ENCODE measurements around the gene CSRP1. TPM values are rescaled to one million over a fixed set of nuclear protein-coding genes. Genes with fewer than 3 reads are reported as not detected.

Gene CSRP1
- total RNA-seq, 6 experiments from 2014 or later, result 54.9 to 158 (median 87.0) TPM

DNA sequence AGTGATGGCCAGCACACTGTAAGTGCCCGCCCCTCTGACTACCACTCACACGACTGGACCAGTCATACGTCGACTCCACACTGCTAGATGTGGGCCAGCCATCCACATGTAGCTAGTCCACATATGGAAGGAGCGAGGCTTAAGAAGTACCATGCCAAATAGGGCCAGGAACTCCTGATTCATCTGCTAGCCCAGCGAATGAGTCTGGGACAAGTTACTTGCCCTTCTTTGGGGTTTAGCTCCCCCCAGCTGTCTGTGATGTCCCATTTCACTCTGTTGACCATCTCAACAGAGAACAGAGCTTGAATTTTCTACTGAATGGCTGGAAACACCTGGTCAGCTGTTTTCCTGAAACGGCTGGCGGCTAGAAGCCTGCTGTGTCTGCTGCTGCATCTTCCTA is 5.8 kb downstream of the CSRP1 start:
- ATAC-seq (peak; percentile 1 to 4 (median 2)), DNase-seq (no peak)

DNA sequence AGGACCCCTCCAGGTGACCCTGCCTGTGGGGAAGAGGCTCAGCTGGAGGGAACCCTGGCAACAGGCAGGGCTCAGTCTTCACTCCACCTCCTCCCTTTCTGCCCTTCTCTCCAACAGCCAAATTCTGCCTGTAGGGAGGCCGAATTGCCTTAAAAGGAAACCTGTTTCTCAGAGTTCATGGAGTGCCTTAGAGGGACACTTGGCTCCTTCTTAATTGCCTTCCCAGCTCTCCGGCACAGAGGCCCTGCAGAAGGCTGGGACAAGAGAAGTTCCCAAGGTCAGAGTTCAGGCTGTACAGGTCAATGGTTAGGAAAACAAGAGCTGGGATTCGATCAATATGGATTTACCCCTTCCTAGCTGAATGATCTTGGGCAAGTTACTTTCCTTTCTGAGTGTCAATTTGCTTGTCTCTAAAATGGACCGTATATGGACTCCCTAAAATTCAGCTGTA is 6.2 kb downstream of the CSRP1 start:
- DNase-seq (peak in 1 of 3 donors; percentile 71), ATAC-seq (peak; percentile 39 to 69 (median 48))
- Histone ChIP-seq H3K4me3 (peak overlapping the region; percentile 4 to 49 (median 38)), H3K36me3 (no peaks in the 10 kb centered on the region), H3K27me3 (no peaks in the 10 kb centered on the region), H3K27ac (peak overlapping the region; percentile 14 to 94 (median 94)), H3K9me3 (no peaks in the 10 kb centered on the region), H3K4me1 (peaks cover 0 to 99% (median 42%) of the 10 kb centered on the region in 4 donors)
- TF ChIP-seq, protein P1, sequence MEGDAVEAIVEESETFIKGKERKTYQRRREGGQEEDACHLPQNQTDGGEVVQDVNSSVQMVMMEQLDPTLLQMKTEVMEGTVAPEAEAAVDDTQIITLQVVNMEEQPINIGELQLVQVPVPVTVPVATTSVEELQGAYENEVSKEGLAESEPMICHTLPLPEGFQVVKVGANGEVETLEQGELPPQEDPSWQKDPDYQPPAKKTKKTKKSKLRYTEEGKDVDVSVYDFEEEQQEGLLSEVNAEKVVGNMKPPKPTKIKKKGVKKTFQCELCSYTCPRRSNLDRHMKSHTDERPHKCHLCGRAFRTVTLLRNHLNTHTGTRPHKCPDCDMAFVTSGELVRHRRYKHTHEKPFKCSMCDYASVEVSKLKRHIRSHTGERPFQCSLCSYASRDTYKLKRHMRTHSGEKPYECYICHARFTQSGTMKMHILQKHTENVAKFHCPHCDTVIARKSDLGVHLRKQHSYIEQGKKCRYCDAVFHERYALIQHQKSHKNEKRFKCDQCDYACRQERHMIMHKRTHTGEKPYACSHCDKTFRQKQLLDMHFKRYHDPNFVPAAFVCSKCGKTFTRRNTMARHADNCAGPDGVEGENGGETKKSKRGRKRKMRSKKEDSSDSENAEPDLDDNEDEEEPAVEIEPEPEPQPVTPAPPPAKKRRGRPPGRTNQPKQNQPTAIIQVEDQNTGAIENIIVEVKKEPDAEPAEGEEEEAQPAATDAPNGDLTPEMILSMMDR (IDR thresholded peaks at IDR 0.05), result no peak
- TF ChIP-seq POLR2A (IDR thresholded peaks at IDR 0.05), result no peak
- 23% methylated on average over 3 of the region's 4 CpGs for WGBS (ENCODE audit: insufficient coverage, low coverage, low lambda C conversion rate, missing lambda C conversion rate)
- intact Hi-C loops (cut with DNase I), result no loop called here

More for the DNA sequence above, 5.8 kb downstream of the CSRP1 start:
- Histone ChIP-seq H3K27ac (peak overlapping the region; percentile 14 to 94 (median 94)), H3K9me3 (no peaks in the 10 kb centered on the region), H3K27me3 (no peaks in the 10 kb centered on the region), H3K36me3 (no peaks in the 10 kb centered on the region), H3K4me1 (peaks cover 0 to 99% (median 39%) of the 10 kb centered on the region in 4 donors), H3K4me3 (peak overlapping the region in 2 of 3 donors; percentile 38 to 49)
- 0% methylated on average over 1 of the region's 8 CpGs for WGBS (ENCODE audit: insufficient coverage, low coverage, low lambda C conversion rate, missing lambda C conversion rate)
- intact Hi-C loops (cut with DNase I), result no loop called here
- TF ChIP-seq, protein P1 (IDR thresholded peaks at IDR 0.05), result no peak
- no peak for TF ChIP-seq POLR2A (IDR thresholded peaks at IDR 0.05)

DNA sequence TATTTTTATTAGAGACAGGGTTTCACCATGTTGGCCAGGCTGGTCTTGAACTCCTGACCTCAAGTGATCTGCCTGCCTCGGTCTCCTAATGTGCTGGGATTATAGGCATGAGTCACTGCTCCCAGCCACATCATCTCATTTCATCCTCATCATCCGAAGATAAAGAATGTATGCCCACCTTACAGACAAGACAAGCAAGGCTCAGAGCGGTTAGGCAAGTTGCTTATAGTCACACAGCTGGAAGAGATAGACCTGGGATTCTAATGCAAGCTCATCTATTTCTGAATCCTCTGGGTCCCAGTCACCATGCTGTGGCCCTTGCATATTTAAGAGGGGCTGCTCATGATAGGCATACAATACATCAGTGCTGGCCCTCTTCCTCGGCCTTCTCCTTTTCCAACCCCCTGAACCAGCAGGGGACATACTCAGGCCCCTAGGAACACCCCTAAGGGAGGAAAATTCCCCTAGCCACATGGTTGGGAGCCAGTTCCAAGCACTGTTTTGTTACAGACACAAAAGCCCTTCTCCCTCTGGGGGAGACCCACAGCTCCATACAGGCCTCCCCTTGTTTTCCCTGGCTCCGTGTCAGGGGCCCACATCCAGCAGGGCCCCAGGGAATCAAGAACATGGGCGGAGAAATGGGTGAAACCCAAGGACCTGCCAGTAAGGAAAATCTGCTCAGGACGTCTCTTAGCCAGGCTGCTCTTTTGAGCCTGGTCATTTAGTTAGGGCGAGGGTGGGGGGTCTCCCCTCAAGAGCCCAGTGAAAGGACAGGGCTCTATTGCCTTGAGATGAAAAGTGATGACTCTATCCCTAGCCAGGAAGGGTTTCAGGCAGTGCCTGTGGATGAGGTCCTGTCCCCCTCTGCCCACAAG is 6.9 kb downstream of the CSRP1 start:
- Histone ChIP-seq H3K4me1 (peaks cover 0 to 99% (median 44%) of the 10 kb centered on the region in 4 donors), H3K27ac (peak overlapping the region; percentile 14 to 94 (median 94)), H3K36me3 (peaks cover 0 to 6% (median 2%) of the 10 kb centered on the region in 4 donors), H3K4me3 (peak overlapping the region; percentile 4 to 49 (median 38)), H3K27me3 (no peaks in the 10 kb centered on the region), H3K9me3 (no peaks in the 10 kb centered on the region)
- TF ChIP-seq POLR2A (IDR thresholded peaks at IDR 0.05), result no peak
- TF ChIP-seq, protein P1 (IDR thresholded peaks at IDR 0.05), result no peak
- no peak for DNase-seq
- no peak for ATAC-seq
- intact Hi-C loops (cut with DNase I), result no loop called here
- 54% methylated on average over 5 of the region's 8 CpGs for WGBS (ENCODE audit: insufficient coverage, low coverage, low lambda C conversion rate, missing lambda C conversion rate)

DNA sequence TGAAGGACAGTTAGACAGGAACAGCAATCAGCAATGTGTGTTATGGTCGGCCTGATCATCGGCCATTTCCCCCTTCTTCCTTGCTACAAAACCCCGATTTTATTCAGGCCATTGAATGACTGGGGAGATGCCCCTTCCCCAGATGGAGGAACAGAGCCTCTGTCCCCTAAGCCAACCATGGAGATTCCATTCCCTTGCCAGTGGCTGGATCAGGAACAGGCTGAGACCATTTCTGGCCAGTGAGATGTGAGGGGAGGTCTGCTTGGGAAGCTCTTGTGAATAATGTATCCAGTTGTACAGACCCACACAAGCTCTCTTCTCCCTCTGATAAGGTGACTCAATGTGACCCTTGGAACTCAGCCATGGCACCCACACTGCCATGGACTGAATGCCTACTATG is 7.7 kb downstream of the CSRP1 start:
- DNase-seq (no peak), ATAC-seq (no peak)
- WGBS (ENCODE audit: insufficient coverage, low coverage, low lambda C conversion rate, missing lambda C conversion rate), result 90% methylated on average over 2 of the region's 3 CpGs
- peaks cover 0 to 12% (median 6%) of the 10 kb centered on the region in 4 donors for H3K36me3 ChIP-seq
- H3K27ac ChIP-seq, result peak overlapping the region in 2 of 3 donors; percentile 11 to 94
- no peaks in the 10 kb centered on the region for H3K9me3 ChIP-seq
- no peak overlapping the region for H3K4me3 ChIP-seq
- H3K27me3 ChIP-seq, result no peaks in the 10 kb centered on the region
- TF ChIP-seq, protein P1 (IDR thresholded peaks at IDR 0.05), result no peak
- TF ChIP-seq POLR2A (IDR thresholded peaks at IDR 0.05), result no peak
- peaks cover 0 to 99% (median 43%) of the 10 kb centered on the region in 4 donors for H3K4me1 ChIP-seq
- intact Hi-C loops (cut with DNase I), result no loop called here

Data from right lobe of liver (tissue), 6 donors.